SKM-1 treated with dmso at 0.1 percent for 144 hours (cell line): ENCODE results near the gene WDR54.
"Not testable (repeated sequence)": the region's sequence is repeated elsewhere in the genome, so short reads cannot be mapped to it uniquely, and the experiment has no call there.

Experiments used
- DNase-seq: peaks from one replicate; lab custom pipeline; 2025; ENCODE audit not compliant: unreplicated experiment; lab: John Stamatoyannopoulos, UW

Gene WDR54

DNA sequence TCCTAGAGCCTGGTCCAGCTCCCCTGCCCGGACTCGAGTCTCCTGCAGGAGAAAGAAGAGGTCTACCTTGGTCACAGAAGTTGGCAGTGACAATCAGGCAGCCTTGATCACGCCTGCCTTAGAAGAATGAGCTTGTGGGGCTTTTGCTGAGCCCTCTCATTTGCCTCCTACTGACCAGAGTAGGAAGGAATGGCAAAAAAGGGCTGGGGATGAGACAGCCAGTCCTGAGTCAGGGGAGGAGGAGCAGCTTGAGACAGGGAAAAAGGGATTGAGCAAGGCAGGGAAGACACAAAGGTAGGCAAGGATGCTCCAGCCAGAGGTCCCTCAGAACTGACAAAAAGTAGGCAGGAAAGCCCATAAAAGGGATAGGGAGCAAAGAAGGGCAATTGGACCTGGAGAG lies 6.0 kb downstream of the WDR54 start:
- DNase-seq, result no peak

- DNase-seq, result no peak
Observed at GRCh38 chr2:74428675-74429074, 7.1 kb downstream of the WDR54 start.

DNA sequence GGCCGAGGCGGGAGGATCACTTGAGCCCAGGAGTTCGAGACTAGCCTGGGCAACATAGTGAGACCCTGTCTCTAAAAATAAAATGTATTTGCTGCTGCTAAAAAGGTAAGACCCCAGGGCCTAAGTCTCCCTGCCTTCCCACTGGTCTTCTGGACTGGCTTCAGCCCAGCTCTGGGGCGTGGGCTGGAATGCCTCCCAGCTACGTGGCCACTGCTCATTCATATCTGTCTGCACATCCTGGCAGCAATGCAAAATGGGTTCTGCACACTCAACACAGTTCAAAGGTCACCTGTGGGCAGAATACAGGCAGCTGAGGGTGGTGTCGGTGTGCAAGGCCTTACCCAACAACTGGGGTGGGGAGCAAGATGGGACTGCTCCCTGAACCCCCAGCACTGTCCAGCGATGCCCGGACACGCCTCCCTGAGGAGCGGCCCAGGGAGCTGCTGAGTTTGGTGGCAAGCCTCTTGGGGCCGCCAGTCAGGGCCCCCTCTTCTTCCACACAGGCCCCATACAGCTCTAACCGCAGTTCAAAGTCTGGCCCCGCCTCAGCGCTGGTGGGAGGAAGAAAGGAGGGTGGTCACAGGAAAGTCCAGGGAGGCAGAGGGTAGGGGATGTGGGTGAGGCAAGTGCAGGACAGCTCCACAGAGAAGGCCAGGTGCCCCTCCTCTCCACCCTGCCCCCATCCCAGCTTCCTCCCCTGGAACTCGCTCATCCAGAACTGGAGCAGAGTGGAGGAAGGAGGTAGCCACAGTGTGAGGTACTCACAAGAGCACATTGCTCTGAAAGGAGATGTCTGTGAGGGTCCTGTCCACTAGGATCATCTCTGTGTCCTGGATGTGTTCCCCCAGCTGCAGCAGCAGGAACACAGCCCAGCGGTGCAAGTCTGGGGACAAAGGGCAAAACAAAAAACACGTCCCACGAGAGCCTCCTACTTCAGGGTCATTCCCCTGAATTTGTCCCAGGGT lies 8.2 kb downstream of the WDR54 start:
- no peak for DNase-seq

- DNase-seq, result no peak
Observed at GRCh38 chr2:74430502-74430901, 9.0 kb downstream of the WDR54 start.

- no peak for DNase-seq
Observed at GRCh38 chr2:74436111-74436805, 14.7 kb downstream of the WDR54 start.

- no peak for DNase-seq
Observed at GRCh38 chr2:74436848-74437695, 15.5 kb downstream of the WDR54 start.

DNA sequence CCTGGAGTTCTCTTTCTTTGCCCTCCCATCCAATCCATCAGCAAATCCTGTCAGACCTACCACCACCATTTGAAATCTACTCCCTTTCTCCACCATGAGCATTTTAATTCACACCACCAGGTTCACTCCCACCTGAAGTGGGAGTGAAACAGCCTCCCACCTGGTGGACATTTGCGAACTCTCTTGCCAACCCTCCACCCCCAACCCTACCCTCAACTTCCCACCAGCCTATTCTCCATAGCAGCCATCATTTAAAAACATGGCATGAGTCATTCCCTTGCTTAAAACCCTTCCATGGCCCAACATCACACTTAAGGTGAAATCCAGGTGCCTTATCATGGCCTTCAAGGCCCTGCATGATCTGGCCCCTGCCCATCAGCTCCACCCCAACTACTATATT lies 16.7 kb downstream of the WDR54 start:
- no peak for DNase-seq

GRCh38 chr2:74439373-74439772 lies 17.8 kb downstream of the WDR54 start:
- no peak for DNase-seq

GRCh38 chr2:74439803-74440377 lies 18.4 kb downstream of the WDR54 start:
- DNase-seq, result no peak

- DNase-seq, result peak; percentile 70
Observed at GRCh38 chr2:74440378-74441169, 19.0 kb downstream of the WDR54 start.

- DNase-seq, result no peak
Observed at GRCh38 chr2:74441170-74441689, 19.7 kb downstream of the WDR54 start.

- DNase-seq, result no peak
Observed at GRCh38 chr2:74441690-74442482, 20.4 kb downstream of the WDR54 start, which contains the start of gene RTKN. Gene RTKN, minus strand, starts transcription at chr2:74441937. Its CDS starts 121 bp downstream, at chr2:74441816.

GRCh38 chr2:74442483-74443297 lies 21.2 kb downstream of the WDR54 start:
- DNase-seq, result not testable (repeated sequence)

DNA sequence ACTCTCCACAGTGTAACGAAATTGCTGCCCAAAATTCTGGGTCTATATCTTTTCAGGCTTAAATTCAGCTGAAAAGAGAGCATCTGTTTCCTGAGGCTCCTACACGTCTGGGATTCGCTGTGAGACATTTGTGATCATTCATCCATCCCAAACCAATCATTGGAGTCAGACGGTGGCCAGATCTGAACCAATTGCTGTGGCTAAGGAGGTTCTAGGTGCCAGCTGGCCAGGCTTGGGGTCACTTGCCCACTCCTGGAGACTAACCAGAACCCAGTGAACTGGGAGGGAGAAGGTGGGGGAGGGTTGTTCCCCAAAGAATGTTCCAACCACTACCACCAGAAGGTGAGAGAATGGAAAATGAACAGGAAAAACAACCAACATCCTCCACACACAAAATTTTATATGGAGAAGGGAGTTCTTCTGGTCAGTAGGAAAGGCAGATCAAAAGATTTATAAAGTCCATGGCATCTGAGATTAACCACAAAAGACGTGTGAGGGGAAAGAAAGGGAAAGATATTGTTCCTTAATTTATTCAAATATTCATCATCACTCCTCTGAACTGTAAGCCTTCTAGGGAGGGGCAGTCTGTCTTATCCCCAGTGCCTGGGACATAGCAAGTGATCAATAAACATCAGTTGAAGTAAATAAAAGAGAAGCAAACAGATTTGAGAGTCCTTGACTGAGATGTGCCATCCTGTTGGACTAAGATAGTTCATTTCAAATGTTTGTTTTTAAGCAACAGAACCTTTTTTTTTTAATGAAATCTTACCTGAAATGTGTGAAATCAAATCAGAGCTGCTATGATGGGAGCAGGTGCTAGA lies 23.2 kb downstream of the WDR54 start:
- DNase-seq, result no peak

- no peak for DNase-seq
Observed at GRCh38 chr2:74447230-74447999, 25.9 kb downstream of the WDR54 start.

DNA sequence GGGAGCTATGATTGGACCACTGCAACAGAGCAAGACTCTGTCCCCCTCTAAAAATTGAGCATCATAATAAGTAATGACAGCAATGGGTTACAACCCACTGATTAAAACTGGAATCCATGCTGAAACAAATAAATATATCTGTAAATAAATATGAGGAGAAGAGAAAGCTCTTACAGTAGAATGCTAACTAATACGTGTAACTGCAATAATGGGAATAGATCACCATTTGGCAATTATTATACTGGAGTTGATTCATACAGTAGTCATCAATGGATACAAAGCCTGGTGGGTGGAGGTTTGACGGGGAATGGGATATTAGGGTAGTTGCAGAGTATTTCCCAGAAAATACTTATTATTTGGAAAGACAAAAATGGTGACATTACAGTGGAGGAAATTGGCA lies 27.2 kb downstream of the WDR54 start:
- no peak for DNase-seq
